Raji (cell line): ENCODE measurements around the gene PAK1IP1.

Experiments
- POLR2A ChIP-seq: IDR thresholded peaks from 2 replicates; pipeline ENCODE4 v1.6.1; 2011; ENCODE audit warnings: low read depth, low read length, control low read depth; ENCODE audit not compliant: insufficient read depth

The PAK1IP1 gene

GRCh38 chr6:10686901-10687300 is 7.9 kb upstream of the PAK1IP1 start:
- no peak for TF ChIP-seq POLR2A

GRCh38 chr6:10687582-10687981 is 7.2 kb upstream of the PAK1IP1 start:
- no peak for TF ChIP-seq POLR2A

- no peak for TF ChIP-seq POLR2A
Measured at GRCh38 chr6:10690651-10691445, 3.9 kb upstream of the PAK1IP1 start.

GRCh38 chr6:10692965-10693538 is 1.7 kb upstream of the PAK1IP1 start:
- no peak for TF ChIP-seq POLR2A

GRCh38 chr6:10695086-10695657 is 400 bp downstream of the PAK1IP1 start:
- TF ChIP-seq POLR2A = no peak

- TF ChIP-seq POLR2A = no peak
Measured at GRCh38 chr6:10696655-10697054, 1.9 kb downstream of the PAK1IP1 start.

- no peak for TF ChIP-seq POLR2A
Measured at GRCh38 chr6:10713962-10714361, 19.2 kb downstream of the PAK1IP1 start.

- no peak for TF ChIP-seq POLR2A
Measured at GRCh38 chr6:10719296-10719963, 24.7 kb downstream of the PAK1IP1 start.

- TF ChIP-seq POLR2A = no peak
Measured at GRCh38 chr6:10719964-10720264, 25.1 kb downstream of the PAK1IP1 start.

- no peak for TF ChIP-seq POLR2A
Measured at GRCh38 chr6:10720265-10720959, 25.6 kb downstream of the PAK1IP1 start.

- 0 out of 2 replicates have a peak, but pooled peaks have one; percentile 28 for TF ChIP-seq POLR2A
Measured at GRCh38 chr6:10720960-10721849, 26.4 kb downstream of the PAK1IP1 start.

- TF ChIP-seq POLR2A = no peak
Measured at GRCh38 chr6:10721850-10722569, 27.2 kb downstream of the PAK1IP1 start.

GRCh38 chr6:10722570-10722819 is 27.7 kb downstream of the PAK1IP1 start:
- no peak for TF ChIP-seq POLR2A

GRCh38 chr6:10722820-10723566 is 28.2 kb downstream of the PAK1IP1 start, which contains the start of gene TMEM14C:
Gene TMEM14C, plus strand, starts transcription at chr6:10723070. Its CDS starts 1,544 bp downstream, at chr6:10724614.
- peak; percentile 80 for TF ChIP-seq POLR2A

- TF ChIP-seq POLR2A = no peak
Measured at GRCh38 chr6:10723567-10723881, 28.8 kb downstream of the PAK1IP1 start.
